Neuronal stem cell (in vitro differentiated cells): ENCODE measurements around the gene USP13.

ENCODE experiments used
- DNase-seq: peaks from one replicate; pipeline ENCODE4 v3.0.0-alpha.2; 2013; ENCODE audit warnings: low spot score
- H2AFZ ChIP-seq: one replicate; pipeline ENCODE4 v1.6.1; 2013; ENCODE audit warnings: mild to moderate bottlenecking, low read length, inconsistent platforms
- H2AK5ac ChIP-seq: 2 replicates; pipeline ENCODE4 v1.6.1; 2013; ENCODE audit warnings: low read depth, mild to moderate bottlenecking, inconsistent platforms, low read length, moderate library complexity, mixed read lengths
- H2BK120ac ChIP-seq: 2 replicates; pipeline ENCODE4 v1.6.1; 2013; ENCODE audit warnings: low read depth, mild to moderate bottlenecking, inconsistent platforms, low read length, moderate library complexity, mixed read lengths
- H2BK12ac ChIP-seq: one replicate; pipeline ENCODE4 v1.6.1; 2013; ENCODE audit warnings: low read length, inconsistent platforms
- H2BK15ac ChIP-seq: 2 replicates; pipeline ENCODE4 v1.6.1; 2013; ENCODE audit warnings: mild to moderate bottlenecking, low read length, inconsistent platforms, mixed read lengths
- H2BK5ac ChIP-seq: one replicate; pipeline ENCODE4 v1.6.1; 2013; ENCODE audit warnings: inconsistent platforms, mild to moderate bottlenecking, low read length, moderate library complexity
- H3K14ac ChIP-seq: one replicate; pipeline ENCODE4 v1.6.1; 2013; ENCODE audit warnings: low read length, inconsistent platforms
- H3K18ac ChIP-seq: 2 replicates; pipeline ENCODE4 v1.6.1; 2013; ENCODE audit warnings: low read length, inconsistent platforms
- H3K23ac ChIP-seq: 2 replicates; pipeline ENCODE4 v1.6.1; 2013; ENCODE audit warnings: low read depth, mild to moderate bottlenecking, mixed read lengths, low read length, inconsistent platforms; ENCODE audit not compliant: poor library complexity
- H3K27ac ChIP-seq: replicated peaks from 3 replicates; pipeline ENCODE4 v1.5.1; 2013; ENCODE audit warnings: low read length, inconsistent platforms
- H3K27me3 ChIP-seq, 3 experiments: 2 replicates each; pipeline ENCODE4 v1.6.1; 2013; ENCODE audit warnings: low read length in 3 of 3, mild to moderate bottlenecking in 2 of 3, inconsistent platforms in 1 of 3, low read depth in 1 of 3, mixed read lengths in 1 of 3, moderate library complexity in 1 of 3; ENCODE audit not compliant: control insufficient read depth in 3 of 3, insufficient read depth in 3 of 3
- H3K36me3 ChIP-seq, 2 donors: replicated peaks in 1 of 2; 2 replicates each; pipeline ENCODE4 v1.6.1; 2013; ENCODE audit warnings: low read length in 2 of 2; ENCODE audit not compliant: control insufficient read depth in 2 of 2, insufficient read depth in 2 of 2
- H3K4ac ChIP-seq: 2 replicates; pipeline ENCODE4 v1.6.1; 2013; ENCODE audit warnings: inconsistent platforms, mild to moderate bottlenecking, low read length, moderate library complexity
- H3K4me1 ChIP-seq, 2 donors: 1 replicate in 1 of 2; 2 replicates in 1 of 2; pipeline ENCODE4 v1.6.1; 2013; ENCODE audit warnings: low read length in 2 of 2, low read depth in 1 of 2; ENCODE audit not compliant: control insufficient read depth in 2 of 2, insufficient read depth in 1 of 2
- H3K4me2 ChIP-seq: one replicate; pipeline ENCODE4 v1.6.1; 2013; ENCODE audit warnings: mild to moderate bottlenecking, low read length, inconsistent platforms; ENCODE audit not compliant: insufficient read depth, poor library complexity, severe bottlenecking
- H3K4me3 ChIP-seq, 2 donors: 2 replicates each; pipeline ENCODE4 v1.5.1; 2013; ENCODE audit warnings: low read length in 2 of 2, mild to moderate bottlenecking in 2 of 2, inconsistent platforms in 1 of 2, moderate library complexity in 1 of 2
- H3K79me1 ChIP-seq: one replicate; pipeline ENCODE4 v1.6.1; 2013; ENCODE audit warnings: low read depth, mild to moderate bottlenecking, inconsistent platforms, low read length, moderate library complexity
- H3K9ac ChIP-seq: one replicate; pipeline ENCODE4 v1.6.1; 2013; ENCODE audit warnings: mild to moderate bottlenecking, low read depth, low read length, inconsistent platforms; ENCODE audit not compliant: poor library complexity
- H3K9me3 ChIP-seq, 2 donors: replicated peaks in 1 of 2; 2 replicates each; pipeline versions ENCODE3 to v1.6.1; 2013; ENCODE audit warnings: low read length in 2 of 2, mild to moderate bottlenecking in 2 of 2, inconsistent platforms in 1 of 2, low read depth in 1 of 2, mixed read lengths in 1 of 2, moderate library complexity in 1 of 2; ENCODE audit not compliant: control insufficient read depth in 2 of 2, insufficient read depth in 1 of 2
- H4K8ac ChIP-seq: one replicate; pipeline ENCODE4 v1.6.1; 2013; ENCODE audit warnings: low read depth, mild to moderate bottlenecking, inconsistent platforms, low read length, moderate library complexity
- H4K91ac ChIP-seq: one replicate; pipeline ENCODE4 v1.6.1; 2013; ENCODE audit warnings: low read length, low read depth, mild to moderate bottlenecking, inconsistent platforms; ENCODE audit not compliant: poor library complexity
- WGBS, 2 donors: extraction: QIAGEN DNeasy Blood & Tissue Kit; methylation state at CpG; one replicate each; pipeline ENCODE4 v1.1.7; 2013; ENCODE audit warnings: missing lambda C conversion rate in 2 of 2, mixed read lengths in 1 of 2; ENCODE audit not compliant: insufficient read length in 2 of 2, insufficient replicate concordance in 1 of 2; ENCODE audit errors: extremely low coverage in 2 of 2; 5-methylcytosine and 5-hydroxymethylcytosine counted together

USP13 gene

DNA sequence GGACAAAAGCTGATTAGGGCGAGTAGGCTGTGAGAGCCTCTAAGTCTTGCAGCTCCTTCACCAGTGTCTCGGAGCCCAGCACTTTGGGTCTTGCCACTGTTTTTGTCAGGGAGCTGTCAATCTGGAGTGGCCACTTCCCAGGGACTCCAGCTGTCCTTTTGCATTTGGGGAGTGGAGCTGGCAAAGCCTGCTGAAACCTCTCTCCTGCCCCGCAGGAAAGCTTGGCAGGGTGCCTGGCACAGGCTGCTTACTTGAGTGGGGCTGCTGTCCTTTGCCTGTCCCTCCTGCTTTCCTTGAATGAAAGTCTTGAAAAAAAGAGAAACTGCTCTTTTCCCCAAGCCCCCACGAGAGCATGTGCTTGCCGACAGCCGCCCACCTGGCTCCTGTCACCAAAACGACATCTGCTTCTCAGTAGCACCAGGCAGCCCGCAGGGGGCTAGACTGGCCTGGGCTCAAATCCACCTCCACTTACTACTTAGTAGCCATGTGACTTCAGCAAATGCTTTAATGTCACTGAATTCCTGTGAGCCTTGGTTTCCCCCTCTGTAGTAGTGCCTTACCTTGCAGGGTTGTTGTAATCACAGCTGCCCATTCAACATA lies 13.7 kb downstream of the USP13 start:
- Histone ChIP-seq H3K9ac (no peak overlapping the region), H3K4me3 (no peak overlapping the region), H2AFZ (no peak overlapping the region), H3K23ac (no peak overlapping the region), H3K14ac (no peak overlapping the region), H4K91ac (no peak overlapping the region), H2BK12ac (no peak overlapping the region), H3K9me3 (peaks cover 0 to 3% of the 10 kb centered on the region in 2 donors), H3K27me3 (no peaks in the 10 kb centered on the region), H3K36me3 (peaks cover 0 to 4% of the 10 kb centered on the region in 2 donors), H2AK5ac (no peak overlapping the region), H3K4me1 (peaks cover 3 to 16% of the 10 kb centered on the region in 2 donors), H3K4me2 (no peak overlapping the region), H3K27ac (no peak overlapping the region), H2BK5ac (no peak overlapping the region), H3K79me1 (peaks cover 5% of the 10 kb centered on the region), H3K18ac (no peak overlapping the region), H3K4ac (no peak overlapping the region), H2BK120ac (no peak overlapping the region), H4K8ac (no peak overlapping the region), H2BK15ac (no peak overlapping the region)
- WGBS, 2 donors = no CpG with 5 or more reads among the region's 8 CpGs
- no peak for DNase-seq

DNA sequence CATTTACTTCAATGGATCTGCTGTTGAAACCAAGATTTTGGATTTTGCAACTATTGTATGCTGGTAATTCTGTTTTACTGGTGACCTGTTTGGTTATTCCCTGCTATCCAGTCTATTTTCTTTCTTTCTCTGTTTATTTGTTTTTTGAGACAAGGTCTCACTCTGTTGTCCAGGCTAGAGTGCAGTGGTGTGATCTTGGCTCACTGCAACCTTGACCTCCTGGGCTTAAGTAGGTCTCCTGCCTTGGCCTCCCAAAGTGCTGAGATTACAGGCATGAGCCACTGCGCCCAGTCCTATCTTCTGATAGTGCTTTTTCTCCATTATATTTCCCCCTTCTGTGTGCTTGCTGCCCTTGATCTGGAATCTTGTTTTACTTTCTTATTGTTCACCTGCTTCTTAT lies 15.6 kb downstream of the USP13 start:
- no CpG with 5 or more reads among the region's 1 CpG for WGBS, 2 donors

DNA sequence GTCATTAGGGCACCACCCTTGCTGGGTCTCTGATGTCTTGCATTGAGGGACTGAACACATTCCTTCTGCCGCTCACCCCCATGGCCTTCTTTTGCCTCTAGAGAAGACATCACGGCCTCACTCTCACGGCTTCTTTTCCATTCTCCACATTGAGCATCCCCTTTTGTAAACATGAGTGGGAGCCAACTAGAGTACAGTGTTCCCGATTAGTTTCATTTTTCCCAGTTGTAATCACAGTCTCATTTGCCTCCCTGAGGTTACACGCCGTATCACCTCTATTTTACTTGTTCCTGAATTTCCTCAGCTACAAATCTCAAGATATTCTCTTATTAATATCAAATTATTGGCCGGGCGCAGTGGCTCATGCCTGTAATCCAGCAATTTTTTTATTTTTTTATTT lies 17.5 kb downstream of the USP13 start:
- no peak overlapping the region for H3K4me3 ChIP-seq
- H3K27me3 ChIP-seq = no peaks in the 10 kb centered on the region
- H2AK5ac ChIP-seq = no peak overlapping the region
- H2BK12ac ChIP-seq = no peak overlapping the region
- H3K18ac ChIP-seq = no peak overlapping the region
- H2BK5ac ChIP-seq = no peak overlapping the region
- no peak overlapping the region for H2BK15ac ChIP-seq
- WGBS, 2 donors = no CpG with 5 or more reads among the region's 8 CpGs
- no peak for DNase-seq
- no peak overlapping the region for H3K4ac ChIP-seq
- H3K4me2 ChIP-seq = no peak overlapping the region
- H3K79me1 ChIP-seq = peaks cover 5% of the 10 kb centered on the region
- H3K23ac ChIP-seq = no peak overlapping the region
- H3K14ac ChIP-seq = no peak overlapping the region
- H4K8ac ChIP-seq = no peak overlapping the region
- H2AFZ ChIP-seq = no peak overlapping the region
- peaks cover 0 to 4% of the 10 kb centered on the region in 2 donors for H3K36me3 ChIP-seq
- peaks cover 0 to 6% of the 10 kb centered on the region in 2 donors for H3K9me3 ChIP-seq
- H3K9ac ChIP-seq = no peak overlapping the region
- peaks cover 2 to 8% of the 10 kb centered on the region in 2 donors for H3K4me1 ChIP-seq
- no peak overlapping the region for H2BK120ac ChIP-seq
- H3K27ac ChIP-seq = no peak overlapping the region
- no peak overlapping the region for H4K91ac ChIP-seq

More for the DNA sequence above, 15.6 kb downstream of the USP13 start:
- Histone ChIP-seq H3K4me2 (no peak overlapping the region), H3K9ac (no peak overlapping the region), H4K8ac (no peak overlapping the region), H2AK5ac (no peak overlapping the region), H3K27me3 (no peaks in the 10 kb centered on the region), H2BK120ac (no peak overlapping the region), H3K9me3 (peaks cover 0 to 6% of the 10 kb centered on the region in 2 donors), H3K18ac (no peak overlapping the region), H2BK5ac (no peak overlapping the region), H3K23ac (no peak overlapping the region), H3K27ac (no peak overlapping the region), H3K4me1 (peaks cover 2 to 8% of the 10 kb centered on the region in 2 donors), H2BK15ac (no peak overlapping the region), H3K14ac (no peak overlapping the region), H3K79me1 (peaks cover 7% of the 10 kb centered on the region), H3K4ac (no peak overlapping the region), H2BK12ac (no peak overlapping the region), H3K36me3 (peaks cover 0 to 4% of the 10 kb centered on the region in 2 donors), H3K4me3 (no peak overlapping the region), H2AFZ (no peak overlapping the region), H4K91ac (no peak overlapping the region)
- no peak for DNase-seq

DNA sequence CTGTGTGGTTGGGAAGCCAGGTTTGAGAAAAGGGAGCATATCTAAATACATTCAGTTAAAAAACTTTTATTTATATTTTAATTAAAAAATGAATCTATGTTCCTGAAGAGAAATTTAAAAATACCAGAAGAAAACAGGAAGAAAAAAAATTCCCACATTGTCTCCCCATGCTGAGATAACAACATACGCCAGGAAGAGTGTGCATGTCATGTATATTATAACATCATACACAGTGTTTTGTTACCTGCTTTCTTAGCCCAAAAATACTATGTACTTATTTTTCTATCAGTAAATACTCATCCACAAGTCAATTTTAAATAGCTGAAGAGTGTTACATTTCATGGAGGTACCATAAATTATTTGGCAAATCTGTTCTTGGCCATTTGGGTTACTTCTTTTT lies 18.5 kb downstream of the USP13 start:
- H2AFZ ChIP-seq = no peak overlapping the region

More for the DNA sequence above, 18.5 kb downstream of the USP13 start:
- H3K18ac ChIP-seq = no peak overlapping the region
- WGBS, 2 donors = no CpG with 5 or more reads among the region's 1 CpG
- H3K36me3 ChIP-seq = peaks cover 0 to 4% of the 10 kb centered on the region in 2 donors
- H3K27me3 ChIP-seq = no peaks in the 10 kb centered on the region
- peaks cover 0 to 6% of the 10 kb centered on the region in 2 donors for H3K9me3 ChIP-seq
- H3K23ac ChIP-seq = no peak overlapping the region
- peaks cover 6% of the 10 kb centered on the region for H3K79me1 ChIP-seq
- no peak overlapping the region for H3K9ac ChIP-seq
- H2AK5ac ChIP-seq = no peak overlapping the region
- H3K14ac ChIP-seq = no peak overlapping the region
- no peak overlapping the region for H3K27ac ChIP-seq
- H4K8ac ChIP-seq = no peak overlapping the region
- H3K4me2 ChIP-seq = no peak overlapping the region
- H2BK15ac ChIP-seq = no peak overlapping the region
- peaks cover 2% of the 10 kb centered on the region in 2 donors for H3K4me1 ChIP-seq
- H2BK120ac ChIP-seq = no peak overlapping the region
- H2BK5ac ChIP-seq = no peak overlapping the region
- no peak overlapping the region for H2BK12ac ChIP-seq
- no peak overlapping the region for H4K91ac ChIP-seq
- H3K4ac ChIP-seq = no peak overlapping the region
- DNase-seq = no peak
- no peak overlapping the region for H3K4me3 ChIP-seq
